GM19455 (cell line): ENCODE results near the gene RAB3IP.

Experiments
- ATAC-seq: cut with Tn5 transposase; IDR thresholded peaks from one replicate; pipeline ENCODE4 v1.9.1; 2021; ENCODE audit not compliant: unreplicated experiment

The RAB3IP gene

DNA sequence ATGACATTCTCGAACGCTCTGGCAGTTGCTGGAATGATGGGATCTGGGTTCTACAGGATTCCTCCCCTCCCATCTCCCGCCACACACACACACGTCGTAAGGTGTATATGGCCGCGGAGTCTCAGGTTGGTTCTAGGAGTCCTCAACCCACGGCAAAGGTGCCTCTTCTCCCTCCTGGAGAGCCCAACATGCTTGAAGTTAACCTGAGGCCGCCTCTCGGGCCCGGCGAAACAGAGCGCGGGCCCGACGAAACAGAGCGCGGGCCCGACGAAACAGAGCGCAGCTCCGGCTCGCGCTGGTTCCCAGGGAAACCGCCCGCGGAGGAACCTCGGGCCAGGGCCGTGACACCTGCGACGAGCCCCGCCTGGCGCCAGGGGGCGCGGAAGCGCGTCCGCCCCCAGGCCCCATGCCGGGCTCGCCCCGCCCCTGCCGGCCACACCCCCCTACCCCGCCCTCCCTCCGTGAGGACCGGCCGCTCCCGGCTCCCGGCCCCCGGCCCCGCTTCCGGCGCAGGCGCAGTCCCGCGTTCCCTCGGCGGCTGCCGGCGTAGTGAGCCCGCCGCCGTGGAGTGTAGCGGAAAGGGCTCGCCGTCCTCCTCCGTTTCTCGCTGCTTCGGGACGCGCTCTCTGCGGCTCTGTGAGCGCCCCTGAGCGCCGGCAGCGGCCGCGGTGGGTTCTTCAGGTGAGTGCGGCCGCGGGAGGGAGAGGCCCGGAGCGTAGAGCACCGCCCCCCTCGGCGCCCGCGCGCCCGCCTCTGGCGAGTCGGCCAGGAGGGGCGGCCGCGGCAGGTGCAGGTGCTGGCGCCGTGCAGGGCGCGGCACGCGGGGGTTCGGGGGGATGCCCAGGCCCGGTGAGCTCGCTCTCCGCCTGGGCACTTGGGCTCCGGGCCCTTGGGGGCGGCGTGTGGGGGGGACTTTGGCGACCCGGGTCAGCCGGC, at the start of gene RAB3IP:
Gene RAB3IP, plus strand, starts transcription at position 510 of the 936 bp plus-strand sequence. CDS start 16,549 bp downstream, outside the sequence.
- peak; percentile 84 for ATAC-seq

DNA sequence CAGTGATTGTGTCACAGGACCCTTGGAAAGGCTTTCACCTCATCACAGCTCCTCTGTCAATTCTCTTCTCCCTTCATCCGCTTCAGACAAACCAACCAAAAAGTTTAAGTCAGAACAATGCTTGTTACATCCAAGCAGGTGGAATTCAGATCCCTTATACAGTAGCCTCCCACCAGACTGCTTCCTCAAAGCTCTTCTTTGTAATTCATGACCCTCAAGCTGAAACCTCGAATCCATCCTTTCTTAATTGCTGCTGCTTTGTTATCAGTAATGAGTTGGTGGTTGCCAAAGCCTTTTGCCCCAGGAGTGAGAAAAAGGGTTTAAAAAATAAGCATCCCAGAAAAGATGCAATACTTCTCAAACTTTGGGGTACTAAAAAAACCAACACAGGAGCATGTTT, 49.0 kb upstream of the RAB3IP start:
- ATAC-seq, result no peak

GRCh38 chr12:69694123-69694522, 44.5 kb upstream of the RAB3IP start:
- no peak for ATAC-seq

GRCh38 chr12:69698054-69698453, 40.6 kb upstream of the RAB3IP start:
- no peak for ATAC-seq

- ATAC-seq, result no peak
These were observed 39.7 kb upstream of the RAB3IP start, which contains the start of gene BEST3 for GRCh38 chr12:69698769-69699540. BEST3 (minus strand) TSS chr12:69699303; CDS start chr12:69697798, 1,505 bp downstream.

- no peak for ATAC-seq
These were observed 36.8 kb upstream of the RAB3IP start for GRCh38 chr12:69701826-69702225.

GRCh38 chr12:69703146-69703642, 35.5 kb upstream of the RAB3IP start:
- ATAC-seq, result no peak

- ATAC-seq, result no peak
These were observed 34.3 kb upstream of the RAB3IP start for GRCh38 chr12:69704357-69704756.

- no peak for ATAC-seq
These were observed 30.0 kb upstream of the RAB3IP start for GRCh38 chr12:69708649-69709048.

DNA sequence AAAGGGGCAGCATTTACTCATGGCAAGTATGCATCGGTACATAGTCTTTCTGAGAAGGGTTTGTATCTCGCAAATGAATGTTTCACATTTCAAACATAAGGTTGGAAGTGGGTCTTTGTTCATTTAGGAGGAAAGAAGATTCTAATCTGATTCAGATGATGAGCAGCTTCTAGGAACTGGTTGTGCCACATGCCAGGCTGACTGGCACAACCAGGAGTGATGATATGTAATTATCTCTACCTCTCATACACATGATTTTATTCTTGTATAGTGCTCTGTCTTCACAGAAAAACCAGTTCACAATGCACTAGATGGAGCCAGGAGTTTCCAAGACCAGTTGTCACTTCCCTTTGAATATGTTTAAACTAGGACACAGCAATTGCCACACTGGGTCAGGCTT, 25.8 kb upstream of the RAB3IP start:
- no peak for ATAC-seq

GRCh38 chr12:69714542-69714941, 24.1 kb upstream of the RAB3IP start:
- no peak for ATAC-seq

DNA sequence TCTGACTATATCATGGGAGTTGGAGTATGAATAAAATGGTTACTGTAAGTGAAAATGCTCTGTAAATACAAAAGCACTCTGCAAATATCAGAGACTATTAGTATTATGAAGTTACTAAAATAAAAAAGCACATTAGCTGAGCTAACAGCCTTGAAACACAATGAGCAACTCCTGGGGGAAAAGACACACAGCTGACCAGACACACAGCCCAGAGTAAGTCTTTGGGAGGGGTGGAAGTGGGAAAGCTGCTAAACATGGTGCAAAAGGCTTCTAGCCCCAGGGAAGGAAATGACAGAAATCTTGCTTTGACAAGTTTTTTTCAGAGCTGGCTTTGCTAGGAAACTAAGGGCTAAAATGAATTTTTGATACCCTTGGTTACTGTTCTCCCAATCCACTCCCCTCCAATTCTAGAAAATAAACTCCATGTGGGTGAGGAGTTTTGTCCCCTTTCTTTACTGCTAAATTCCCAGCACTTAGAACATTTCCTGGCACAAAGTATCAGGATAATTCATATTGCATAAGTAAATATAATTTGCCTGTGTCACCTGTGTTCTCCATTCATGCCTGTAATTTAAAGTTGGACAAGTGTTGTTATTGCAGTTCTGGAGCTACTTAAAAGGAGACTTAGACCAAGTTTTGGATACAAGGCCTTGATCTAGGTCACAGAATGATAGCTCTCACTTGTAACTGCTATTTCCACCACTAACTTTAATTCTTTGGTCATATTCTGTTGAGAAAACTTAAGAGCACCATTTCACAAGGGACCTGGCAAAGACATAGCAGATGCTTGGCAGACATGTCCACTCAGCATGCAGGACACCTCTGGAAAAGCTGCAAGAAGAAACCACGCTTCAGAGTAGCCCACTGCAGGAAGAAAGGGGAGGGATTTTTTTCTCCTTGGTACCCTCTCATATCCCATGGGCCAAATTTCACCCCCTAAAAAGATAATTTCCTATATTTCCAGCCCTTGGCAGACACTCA, 19.0 kb upstream of the RAB3IP start:
- ATAC-seq, result no peak

DNA sequence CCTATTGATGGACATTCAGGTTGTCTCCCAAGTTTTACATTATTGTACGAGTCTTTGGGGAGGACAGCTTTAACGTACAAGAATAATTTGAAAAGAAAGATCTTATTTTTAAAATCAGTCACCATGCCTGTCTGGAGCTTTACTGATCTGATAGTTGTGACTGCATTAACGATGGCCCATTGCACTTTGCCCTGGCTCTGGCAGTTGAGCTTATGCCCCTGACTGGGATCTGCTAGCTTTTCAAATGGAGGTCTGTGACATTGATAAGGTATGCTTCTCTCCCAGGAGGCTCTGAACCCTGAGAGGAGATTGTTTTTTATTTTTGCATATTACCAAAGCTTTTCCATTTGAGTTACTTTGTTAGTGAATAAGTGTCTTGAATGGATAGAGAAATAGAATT, 17.9 kb upstream of the RAB3IP start:
- ATAC-seq, result no peak

GRCh38 chr12:69726922-69727321, 11.7 kb upstream of the RAB3IP start:
- ATAC-seq, result no peak

- ATAC-seq, result no peak
These were observed 6.6 kb upstream of the RAB3IP start for GRCh38 chr12:69732088-69732487.

DNA sequence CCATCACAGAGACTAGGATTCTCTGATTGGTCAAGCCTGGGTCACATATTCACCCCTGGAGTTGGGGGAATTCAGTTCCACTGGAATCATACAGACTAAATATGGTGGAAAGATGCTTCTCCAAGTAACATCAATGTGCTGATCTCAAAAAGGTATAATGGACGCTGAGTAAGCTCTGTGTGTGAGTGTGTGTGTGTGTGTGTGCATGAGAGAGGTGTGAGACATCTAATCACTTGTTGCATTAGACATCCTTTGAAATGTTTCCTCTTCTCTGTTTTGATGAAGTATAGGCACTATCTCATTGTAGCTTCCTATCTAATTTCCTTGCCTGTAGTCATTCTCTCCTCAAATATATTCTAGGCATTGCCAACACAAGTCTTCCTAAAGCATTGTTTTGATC, 5.0 kb upstream of the RAB3IP start:
- no peak for ATAC-seq

DNA sequence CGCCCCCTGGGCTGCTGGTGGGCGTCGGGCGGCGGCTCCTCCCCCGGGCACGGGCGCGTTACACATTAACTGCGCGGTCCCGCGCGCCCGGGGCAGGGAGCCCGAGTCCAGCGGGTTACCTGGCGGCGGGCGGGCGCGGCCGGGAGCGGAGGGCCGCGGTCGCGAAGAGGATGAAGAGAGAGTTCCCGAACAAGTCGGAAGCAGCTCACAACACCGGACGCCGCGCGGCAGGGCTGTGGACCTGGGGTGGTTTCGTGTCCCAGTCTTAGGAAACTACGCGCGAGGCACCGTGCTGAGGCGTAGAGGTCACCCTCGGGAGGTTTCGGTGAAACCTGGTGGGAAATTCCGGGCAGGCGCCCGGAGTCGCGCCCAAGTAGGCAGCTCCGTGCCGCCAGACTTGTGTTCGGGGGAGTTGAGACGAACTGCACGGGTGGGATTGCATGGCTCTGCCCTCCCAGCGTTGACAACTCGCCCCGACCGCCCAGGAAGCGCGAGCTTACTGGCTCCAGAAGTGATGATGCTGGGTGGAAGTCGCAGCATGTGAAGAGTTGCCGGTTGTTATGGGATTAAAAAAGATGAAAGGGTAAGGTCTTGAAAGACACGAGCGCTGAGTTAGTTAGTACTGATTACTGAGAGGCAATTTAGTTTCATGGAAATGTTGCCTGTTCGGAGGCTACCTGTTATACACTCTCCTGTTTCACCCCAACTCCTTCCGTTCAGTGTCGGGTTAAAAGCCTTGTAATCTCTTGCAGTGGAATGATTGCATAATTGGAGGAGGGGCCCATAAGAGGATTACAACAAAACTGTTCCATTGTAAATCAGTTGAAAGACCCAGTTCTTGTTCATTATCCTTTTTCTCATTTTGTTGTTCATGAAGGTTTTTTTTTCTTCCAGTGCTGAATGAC, 879 bp downstream of the RAB3IP start:
- ATAC-seq, result peak; percentile 42

GRCh38 chr12:69744109-69744508, 5.4 kb downstream of the RAB3IP start:
- no peak for ATAC-seq

- no peak for ATAC-seq
These were observed 12.8 kb downstream of the RAB3IP start for GRCh38 chr12:69751476-69751875.
